GM08714 (cell line): ENCODE data around the gene TNS1.

Experiments used
- H3K4me3 ChIP-seq: fragments of 200-500 bp; sonication (Bioruptor generic); 2 replicates; pipeline ENCODE4 v1.5.1; 2014; ENCODE audit warnings: mild to moderate bottlenecking, low read length, inconsistent platforms
- ZNF274 ChIP-seq: IDR thresholded peaks from 2 replicates; pipeline ENCODE4 v1.6.1; 2012; ENCODE audit warnings: mild to moderate bottlenecking, low read depth, low read length

Gene TNS1

DNA sequence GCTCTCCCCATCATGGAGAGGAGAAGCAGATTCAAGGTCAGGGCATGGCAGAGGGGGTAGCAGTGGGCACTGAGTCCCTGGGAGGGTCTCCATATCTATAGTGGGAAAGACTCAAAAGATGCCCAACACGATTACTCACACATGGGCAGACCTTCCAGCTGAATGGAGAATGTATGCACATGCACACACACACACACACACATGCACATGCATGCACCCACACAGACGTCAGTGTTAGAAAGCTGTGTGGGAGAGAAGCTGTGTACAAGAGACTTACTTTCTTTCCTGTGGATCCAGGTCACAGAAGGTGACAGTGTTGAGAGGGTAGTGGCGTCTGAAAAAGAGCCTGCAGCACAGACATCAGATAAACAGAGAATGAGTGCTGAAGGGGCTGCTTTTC, 194.5 kb downstream of the TNS1 start:
- H3K4me3 ChIP-seq: no peak overlapping the region
- TF ChIP-seq ZNF274: no peak

DNA sequence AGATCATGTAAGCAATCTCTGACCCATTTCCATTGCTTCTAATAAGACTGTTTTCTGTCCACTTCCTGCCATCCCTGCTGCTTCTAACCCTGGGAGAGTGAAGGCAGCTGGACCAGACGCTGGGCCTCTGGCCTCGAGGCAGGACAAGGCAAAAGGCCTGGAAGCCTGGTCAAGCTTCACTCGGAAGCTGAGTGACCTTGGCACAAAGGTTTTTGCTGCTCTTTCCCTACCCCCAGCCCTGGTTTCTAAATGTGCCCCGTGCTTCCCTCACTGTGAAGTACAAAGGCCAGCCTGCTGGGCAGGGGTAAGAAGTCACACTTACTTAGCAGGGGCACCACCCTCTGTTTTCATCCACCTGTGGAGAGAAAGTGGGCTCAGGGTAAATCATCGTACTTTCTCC, 195.0 kb downstream of the TNS1 start:
- TF ChIP-seq ZNF274: no peak

DNA sequence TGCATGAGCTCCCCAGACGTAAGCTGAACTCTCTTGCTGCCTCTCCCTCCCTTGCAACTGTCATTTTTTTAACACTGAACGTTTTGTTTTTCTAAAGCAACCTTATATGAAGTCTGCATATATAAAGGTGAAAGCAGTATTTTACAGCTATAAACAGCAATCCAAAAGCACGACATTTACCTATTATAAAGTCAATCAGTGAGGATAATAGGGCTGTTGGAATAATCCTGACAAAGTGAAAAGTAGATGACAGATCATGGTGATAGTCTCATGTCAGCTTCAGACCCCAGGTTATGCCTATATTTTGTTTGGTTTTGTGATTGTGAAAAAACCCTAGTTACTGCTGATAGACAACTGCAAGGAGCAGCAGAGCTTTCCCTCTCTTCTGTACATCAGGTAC, 195.8 kb downstream of the TNS1 start:
- no peak for TF ChIP-seq ZNF274
- no peak overlapping the region for H3K4me3 ChIP-seq

More for the DNA sequence above, 195.0 kb downstream of the TNS1 start:
- H3K4me3 ChIP-seq: no peak overlapping the region

DNA sequence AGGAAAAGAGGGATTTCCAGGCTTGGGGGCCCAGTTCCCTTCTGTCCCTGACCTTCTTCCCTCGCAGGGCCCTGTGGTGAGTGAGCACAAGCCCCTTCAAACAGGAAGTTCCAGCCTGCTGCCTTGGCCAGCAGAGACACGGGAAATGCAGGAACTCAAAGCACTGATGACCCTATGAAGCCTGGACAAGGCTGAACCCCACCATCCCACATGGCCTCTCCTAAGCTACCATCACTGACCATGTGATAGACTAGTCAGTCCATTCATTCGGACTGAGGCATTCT, 196.4 kb downstream of the TNS1 start:
- no peak overlapping the region for H3K4me3 ChIP-seq
- no peak for TF ChIP-seq ZNF274

DNA sequence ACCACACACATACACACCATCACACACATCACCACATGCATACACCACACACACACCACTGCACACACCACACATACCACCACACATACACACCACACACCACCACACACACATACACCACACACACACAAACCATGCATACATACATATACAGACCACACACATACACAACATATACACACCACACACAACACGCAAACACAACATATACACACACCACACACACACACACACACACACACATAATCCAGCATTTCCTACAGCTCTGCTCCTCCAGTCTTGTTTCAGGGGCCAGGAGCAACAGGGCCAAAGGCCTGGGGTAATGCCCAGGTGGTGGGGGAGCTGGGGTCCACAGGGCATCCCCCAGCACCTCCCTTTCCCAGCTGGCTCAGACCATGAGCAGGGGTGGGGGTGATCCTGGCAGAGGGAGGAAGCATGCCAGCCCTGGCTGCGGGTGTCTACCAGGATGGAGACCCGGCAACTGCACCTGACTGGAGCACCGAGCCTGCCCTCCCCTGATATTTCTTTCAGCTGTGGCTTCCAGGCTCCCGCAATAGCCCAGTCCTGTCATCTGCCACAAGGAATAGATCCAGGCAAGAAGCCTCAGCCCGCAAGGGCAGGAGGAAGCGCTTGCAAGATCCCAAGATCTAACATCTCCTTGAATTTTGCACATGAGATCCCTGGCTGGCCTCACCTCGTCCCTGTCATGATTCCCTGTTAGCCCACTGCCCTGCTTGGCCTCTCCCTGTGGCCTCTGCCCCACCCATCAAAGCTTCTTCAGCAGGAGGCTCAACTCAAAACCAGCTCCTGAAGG, 196.9 kb downstream of the TNS1 start:
- no peak for TF ChIP-seq ZNF274
- no peak overlapping the region for H3K4me3 ChIP-seq

DNA sequence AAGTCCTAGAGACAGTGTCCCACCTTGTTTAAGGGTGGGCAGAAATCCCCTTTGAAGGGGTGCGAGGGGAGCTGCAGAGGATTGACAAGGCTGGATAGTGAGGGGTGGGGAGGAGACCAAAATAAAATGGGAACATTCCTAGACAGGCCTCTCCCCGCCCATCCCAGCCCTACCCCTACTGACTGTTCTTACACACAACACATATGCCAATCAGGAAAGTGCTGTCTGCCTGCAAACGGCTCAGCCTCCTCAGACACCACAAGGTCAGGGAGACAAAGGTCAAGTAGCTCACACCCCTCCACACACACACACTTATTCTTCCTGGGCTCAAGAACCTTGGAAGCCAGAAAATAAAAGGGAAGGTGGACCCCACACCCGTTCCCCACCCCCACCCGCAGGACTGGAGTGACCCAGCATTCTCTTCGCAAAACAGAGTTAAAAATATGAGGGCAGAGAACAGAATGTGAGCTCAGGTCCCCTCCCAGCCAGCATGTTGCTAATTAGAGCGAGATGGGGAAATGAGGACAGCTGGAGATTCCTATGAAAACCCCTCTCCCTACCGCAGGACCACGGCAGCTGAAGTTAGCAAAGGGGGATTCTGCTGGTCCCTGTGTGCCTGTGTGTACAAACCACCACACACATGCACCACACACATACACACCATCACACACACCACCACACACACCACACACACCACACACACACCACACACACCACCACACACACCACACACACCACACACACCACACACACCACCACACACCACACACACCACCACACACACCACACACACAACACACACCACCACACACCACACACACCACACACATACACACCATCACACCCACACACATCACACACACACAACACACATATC, 197.8 kb downstream of the TNS1 start:
- TF ChIP-seq ZNF274: no peak
- H3K4me3 ChIP-seq: no peak overlapping the region

DNA sequence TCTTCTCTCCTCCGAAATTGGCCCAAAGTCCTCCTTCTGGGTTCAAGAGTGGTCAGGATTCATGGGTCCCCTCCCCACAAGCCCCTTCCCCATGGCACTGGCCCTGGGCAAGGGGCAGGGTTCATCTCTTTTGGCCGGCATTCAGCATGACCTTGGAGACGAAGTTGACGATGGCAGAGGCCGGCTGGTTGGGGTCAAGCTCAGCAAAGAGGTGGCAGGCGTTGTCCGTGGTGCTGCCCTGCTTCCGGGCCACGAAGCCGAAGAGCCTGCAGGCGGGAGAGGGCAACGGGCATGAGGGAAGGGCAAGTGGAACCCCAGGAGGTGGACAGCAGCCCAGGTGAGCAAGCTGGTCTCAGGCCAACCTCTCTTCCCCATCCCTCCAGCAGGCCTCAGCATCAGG, 198.5 kb downstream of the TNS1 start:
- no peak for TF ChIP-seq ZNF274
- no peak overlapping the region for H3K4me3 ChIP-seq

DNA sequence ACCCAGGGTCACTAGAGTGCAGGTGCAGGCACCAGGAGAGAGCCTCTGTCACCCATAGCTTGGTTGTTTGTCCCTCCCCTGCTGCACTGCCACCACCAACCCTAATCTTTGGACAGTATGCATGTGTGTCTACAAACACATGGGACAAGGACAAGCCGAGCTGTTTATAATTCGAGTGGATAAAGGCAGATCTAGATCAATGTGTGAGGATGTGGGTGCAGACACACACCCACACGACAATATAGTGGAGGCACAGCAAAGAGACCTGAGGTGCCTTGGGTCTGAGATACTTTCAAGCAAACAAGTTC, 199.2 kb downstream of the TNS1 start:
- no peak overlapping the region for H3K4me3 ChIP-seq
- no peak for TF ChIP-seq ZNF274

DNA sequence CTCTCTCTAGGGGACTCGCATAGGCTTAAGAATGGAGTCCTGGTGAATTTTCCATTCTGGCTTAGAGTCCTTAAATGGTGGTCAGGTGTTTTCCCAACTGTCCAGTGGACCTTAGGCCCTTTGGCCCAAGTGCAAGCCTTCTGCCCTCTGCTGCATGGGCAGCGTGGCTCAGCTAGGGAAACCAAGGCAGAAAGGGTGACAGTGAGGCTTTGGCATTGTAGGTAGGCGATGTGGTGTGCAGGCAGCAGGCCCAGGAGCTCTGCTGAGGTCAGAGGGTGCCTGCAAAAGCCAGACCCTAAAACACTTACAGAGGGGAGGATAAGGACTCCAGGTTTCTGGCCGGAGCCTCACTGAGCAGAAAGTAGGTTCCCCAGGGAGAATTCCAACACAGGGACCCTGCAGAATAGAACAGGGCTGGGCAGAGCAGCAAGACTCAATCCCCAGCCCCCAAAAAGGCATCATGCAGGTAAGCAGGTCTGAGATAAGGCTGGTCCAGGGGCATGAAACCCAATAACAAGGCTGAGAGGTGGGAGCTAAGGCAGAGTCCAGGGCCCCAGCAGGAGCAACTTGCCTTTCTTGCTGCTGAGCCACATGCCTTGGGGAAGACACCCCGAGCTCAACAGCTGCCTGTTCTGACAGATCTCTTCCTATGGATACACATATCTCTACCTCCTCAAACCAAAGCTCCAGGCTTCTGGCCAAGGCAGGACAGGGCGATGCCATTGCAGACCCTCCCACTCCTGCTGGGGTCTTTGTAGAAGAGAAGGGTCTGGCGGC, 199.7 kb downstream of the TNS1 start:
- H3K4me3 ChIP-seq: no peak overlapping the region
- TF ChIP-seq ZNF274: no peak

DNA sequence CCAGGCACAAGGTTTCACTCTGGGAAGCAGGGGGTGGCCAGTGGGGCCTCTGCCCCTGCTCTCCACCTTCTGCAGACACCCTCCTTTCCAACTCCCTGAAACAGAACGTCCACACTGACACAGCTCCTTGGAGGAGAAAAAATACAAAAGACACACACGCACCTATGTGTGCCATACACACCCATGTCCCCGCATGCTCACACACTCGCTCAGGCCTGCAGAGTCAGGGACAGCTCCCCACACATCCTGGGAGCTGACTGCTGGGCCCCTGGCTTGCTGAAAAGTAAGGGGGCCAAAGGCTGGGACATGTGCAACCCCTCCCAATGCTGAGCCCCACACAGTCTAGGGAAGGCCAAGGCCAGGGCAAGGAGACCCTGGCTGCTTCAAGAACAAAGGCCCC, 200.5 kb downstream of the TNS1 start:
- H3K4me3 ChIP-seq: no peak overlapping the region
- no peak for TF ChIP-seq ZNF274

DNA sequence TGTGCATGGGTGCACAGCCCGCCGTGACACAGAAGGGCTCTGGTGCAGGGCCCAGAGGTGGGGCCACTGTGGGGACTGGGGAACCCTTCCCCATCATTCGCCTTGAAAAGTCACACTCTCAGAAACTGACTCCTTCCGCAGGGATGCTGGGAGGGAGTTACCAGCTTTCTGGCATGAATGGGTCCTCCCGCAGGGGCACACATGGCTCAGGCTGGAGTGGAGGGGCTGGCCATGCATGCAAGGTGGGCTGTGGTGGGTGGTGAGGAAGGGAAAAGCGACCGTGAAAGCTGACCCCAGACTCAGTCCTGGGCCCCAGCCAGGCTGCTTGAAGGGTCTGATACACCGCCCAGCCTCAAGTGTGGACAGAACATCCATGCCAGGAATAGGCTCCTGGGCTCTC, 201.1 kb downstream of the TNS1 start:
- no peak overlapping the region for H3K4me3 ChIP-seq
- TF ChIP-seq ZNF274: no peak

DNA sequence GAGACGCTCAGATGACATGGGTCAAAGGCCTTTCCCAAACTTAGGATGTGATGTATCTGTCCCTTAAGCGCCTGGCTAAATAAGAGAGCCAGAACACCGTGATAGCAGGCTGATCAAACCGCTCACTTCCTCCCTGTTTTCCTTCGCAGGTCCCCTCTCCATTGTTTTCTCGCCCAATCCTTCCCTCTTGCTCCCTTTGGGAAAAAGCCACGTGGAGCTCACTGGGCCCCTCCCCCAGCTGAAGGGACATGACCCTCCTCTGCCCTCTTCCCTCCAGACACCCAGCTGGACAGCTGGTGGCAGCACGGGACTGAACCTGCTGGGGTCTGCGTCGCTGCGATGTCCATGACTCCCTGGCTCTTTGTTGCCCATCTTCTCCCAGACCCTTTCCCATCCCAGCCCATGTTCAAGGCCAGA, 201.7 kb downstream of the TNS1 start:
- no peak overlapping the region for H3K4me3 ChIP-seq
- no peak for TF ChIP-seq ZNF274

DNA sequence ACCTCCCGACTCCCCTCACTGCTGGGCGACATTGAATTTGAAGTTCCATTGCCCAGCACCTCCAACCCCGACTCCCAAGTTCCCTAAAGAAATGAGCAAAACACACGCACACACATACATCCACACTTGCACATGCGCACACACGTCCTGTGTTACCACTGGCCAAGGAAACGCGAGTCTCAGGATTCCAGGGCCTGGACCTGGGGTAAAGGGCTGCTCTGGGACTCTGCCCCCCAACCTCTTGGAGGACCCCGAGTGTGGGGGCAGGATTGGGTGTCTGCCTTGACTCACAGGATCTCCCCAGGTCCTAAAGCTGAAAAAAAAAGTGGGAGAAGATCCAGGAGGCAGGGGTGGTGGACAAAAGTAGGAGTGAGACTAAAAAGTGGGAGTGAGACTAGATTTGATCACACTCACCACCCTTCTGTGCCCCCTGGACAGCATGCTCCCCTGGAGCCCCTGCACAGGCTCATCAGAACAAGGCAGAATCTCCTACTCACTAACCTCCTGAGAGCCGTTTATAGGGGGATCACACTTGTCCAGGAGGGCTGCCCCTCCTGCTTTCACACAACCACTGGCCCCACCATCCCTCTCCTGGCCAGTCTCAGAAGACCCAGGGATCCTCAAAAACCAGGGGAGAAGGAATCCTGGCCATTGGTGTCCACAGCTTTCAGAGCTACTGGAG, 202.2 kb downstream of the TNS1 start:
- H3K4me3 ChIP-seq: no peak overlapping the region
- no peak for TF ChIP-seq ZNF274
